Measurements from ENCODE around the gene CDH4. TPM values are rescaled to one million over a fixed set of nuclear protein-coding genes. Genes with fewer than 3 reads are reported as not detected.

Gene CDH4
- total and polyA plus RNA-seq, 2 of the 8 experiments (the other 6 are each of a cell fraction or from before 2014, with no cell fraction given): 4.3 to 7.9 TPM

DNA sequence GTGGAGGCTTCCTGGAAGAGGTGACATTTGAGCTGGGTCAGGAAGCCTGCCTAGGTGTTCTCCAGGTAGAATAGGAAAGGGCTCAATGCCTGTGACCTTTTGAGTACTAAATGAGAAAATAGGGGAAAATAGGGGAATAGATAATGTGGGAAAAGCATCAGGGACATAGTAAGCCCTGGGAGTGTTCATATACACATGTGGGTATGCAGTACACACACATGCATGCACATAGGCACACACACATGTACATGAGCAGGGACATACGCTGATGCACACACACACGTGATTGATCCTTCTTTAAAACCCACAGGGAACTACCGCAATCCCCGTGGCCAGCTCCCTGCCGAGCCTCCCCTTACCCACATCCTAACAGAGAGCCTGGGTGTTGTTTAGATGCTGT lies 351.7 kb downstream of the CDH4 start:
- CTCF ChIA-PET (ENCODE audit: partially characterized antibody): interaction anchor here (2.3 kb wide), 1 partner anchor 59 kb away, joined by 7 read pairs; no protein-coding TSS in a partner anchor
- 88% methylated on average over 5 of the region's 5 CpGs; no CpG with 5 or more reads in 1 of the 2 experiments for WGBS, 2 experiments (ENCODE audit: extremely low coverage in 1 of 2, insufficient coverage in 1 of 2, insufficient read length in 1 of 2, insufficient replicate concordance in 2 of 2, low coverage in 1 of 2, low lambda C conversion rate in 2 of 2, missing lambda C conversion rate in 1 of 2)
- FAIRE-seq: no peak

More for the DNA sequence above, 351.7 kb downstream of the CDH4 start:
- no peak overlapping the region for H4K5ac ChIP-seq (ENCODE audit: insufficient read length, low read depth, low read length)
- H3K9ac ChIP-seq (replicated peaks in 1 of 4; ENCODE audit: extremely low read depth in 1 of 4, low read depth in 3 of 4, low read length in 3 of 4): no peak overlapping the region
- no peaks in the 10 kb centered on the region for H3K23me2 ChIP-seq (ENCODE audit: low read depth, low read length)
- no peak overlapping the region for H3K56ac ChIP-seq (replicated peaks; ENCODE audit: insufficient read length, low read depth, low read length)
- H2BK5ac ChIP-seq (ENCODE audit: low read depth, low read length): no peak overlapping the region
- no peak overlapping the region for H2BK12ac ChIP-seq (ENCODE audit: low read depth, low read length)
- no peak overlapping the region for H2AK5ac ChIP-seq (ENCODE audit: low read depth, low read length)
- no peak overlapping the region for H2BK120ac ChIP-seq (replicated peaks; ENCODE audit: low read depth, low read length)
- no peak overlapping the region for H2AFZ ChIP-seq (ENCODE audit: low read length)
- H2BK20ac ChIP-seq (ENCODE audit: low read length): no peak overlapping the region
- H3K79me1 ChIP-seq (ENCODE audit: low read depth, low read length): no peaks in the 10 kb centered on the region
- peaks cover under 1 to 2% of the 10 kb centered on the region in 2 experiments for H4K20me1 ChIP-seq (replicated peaks in 1 of 2; ENCODE audit: control insufficient read depth in 1 of 2, insufficient read depth in 2 of 2, low read length in 2 of 2)
- H3K4ac ChIP-seq (replicated peaks; ENCODE audit: insufficient read length, low read depth, low read length): no peak overlapping the region
- H4K91ac ChIP-seq (replicated peaks; ENCODE audit: insufficient read length, low read length): no peak overlapping the region
- peaks cover 0 to 3% (median 0%) of the 10 kb centered on the region in 4 experiments; a peak in 2 of 7 replicates for H3K4me1 ChIP-seq (replicated peaks in 1 of 4; ENCODE audit: control insufficient read depth in 3 of 4, insufficient read depth in 4 of 4, low read length in 3 of 4)
- DNase-seq (ENCODE audit: low read depth in 1 of 2, low spot score in 2 of 2): no peak
- H3K27me3 ChIP-seq (replicated peaks in 1 of 4; ENCODE audit: control insufficient read depth in 3 of 4, extremely low read depth in 1 of 4, insufficient read depth in 3 of 4, low read length in 3 of 4): peaks cover 0 to 3% (median 1%) of the 10 kb centered on the region in 4 experiments; a peak in 1 of 7 replicates
- H4K8ac ChIP-seq (ENCODE audit: extremely low read depth, insufficient read depth, low read length): no peak overlapping the region
- POLR2A ChIA-PET (ENCODE audit: partially characterized antibody): no interaction called here
- H3K4me2 ChIP-seq (ENCODE audit: insufficient read depth in 1 of 2, low read depth in 2 of 2, low read length in 2 of 2): no peak overlapping the region
- peaks cover 11 to 12% of the 10 kb centered on the region in 2 experiments; a peak in 3 of 4 replicates for H3K9me3 ChIP-seq (ENCODE audit: insufficient read depth in 2 of 2, low read depth in 1 of 2, low read length in 1 of 2)
- no peak overlapping the region for H3K14ac ChIP-seq (ENCODE audit: insufficient read length)
- no peak overlapping the region for H3K27ac ChIP-seq (ENCODE audit: low read depth, low read length)
- H3K4me3 ChIP-seq (ENCODE audit: extremely low read depth in 1 of 4, insufficient read depth in 2 of 4, low read depth in 3 of 4, low read length in 4 of 4): no peak overlapping the region
- no peak overlapping the region for H2BK15ac ChIP-seq (ENCODE audit: low read length)
- H3K18ac ChIP-seq (ENCODE audit: extremely low read depth, low read length): no peak overlapping the region
- H3K36me3 ChIP-seq (ENCODE audit: control insufficient read depth in 2 of 4, insufficient read depth in 4 of 4, low read length in 3 of 4): no peaks in the 10 kb centered on the region
- no peaks in the 10 kb centered on the region for H3K79me2 ChIP-seq (ENCODE audit: control insufficient read depth in 1 of 2, insufficient read depth in 2 of 2, low read length in 2 of 2)
- TF ChIP-seq, protein P1, sequence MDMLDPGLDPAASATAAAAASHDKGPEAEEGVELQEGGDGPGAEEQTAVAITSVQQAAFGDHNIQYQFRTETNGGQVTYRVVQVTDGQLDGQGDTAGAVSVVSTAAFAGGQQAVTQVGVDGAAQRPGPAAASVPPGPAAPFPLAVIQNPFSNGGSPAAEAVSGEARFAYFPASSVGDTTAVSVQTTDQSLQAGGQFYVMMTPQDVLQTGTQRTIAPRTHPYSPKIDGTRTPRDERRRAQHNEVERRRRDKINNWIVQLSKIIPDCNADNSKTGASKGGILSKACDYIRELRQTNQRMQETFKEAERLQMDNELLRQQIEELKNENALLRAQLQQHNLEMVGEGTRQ (IDR thresholded peaks at IDR 0.05; ENCODE audit: low read length): no peak
- TF ChIP-seq NANOG (IDR thresholded peaks at IDR 0.05; ENCODE audit: insufficient read depth, low read depth, low read length, poor library complexity, severe bottlenecking): no peak
- no peak for TF ChIP-seq HDAC6 (IDR thresholded peaks at IDR 0.05; ENCODE audit: low read depth, low read length)
- TF ChIP-seq KDM1A (IDR thresholded peaks at IDR 0.05; ENCODE audit: borderline replicate concordance, low read length): no peak
- TF ChIP-seq, protein P2, sequence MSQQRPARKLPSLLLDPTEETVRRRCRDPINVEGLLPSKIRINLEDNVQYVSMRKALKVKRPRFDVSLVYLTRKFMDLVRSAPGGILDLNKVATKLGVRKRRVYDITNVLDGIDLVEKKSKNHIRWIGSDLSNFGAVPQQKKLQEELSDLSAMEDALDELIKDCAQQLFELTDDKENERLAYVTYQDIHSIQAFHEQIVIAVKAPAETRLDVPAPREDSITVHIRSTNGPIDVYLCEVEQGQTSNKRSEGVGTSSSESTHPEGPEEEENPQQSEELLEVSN (IDR thresholded peaks at IDR 0.05): no peak
- no peak for TF ChIP-seq CTBP2 (IDR thresholded peaks at IDR 0.05; ENCODE audit: borderline replicate concordance, insufficient read depth, insufficient read length, low read length)
- H3K23ac ChIP-seq (ENCODE audit: insufficient read length): no peak overlapping the region

All from H1 (cell line).